Measurements from ENCODE around the gene STAU1.
"Not testable (repeated sequence)": the region's sequence is repeated elsewhere in the genome, so short reads cannot be mapped to it uniquely, and the experiment has no call there.

The STAU1 gene, protein sequence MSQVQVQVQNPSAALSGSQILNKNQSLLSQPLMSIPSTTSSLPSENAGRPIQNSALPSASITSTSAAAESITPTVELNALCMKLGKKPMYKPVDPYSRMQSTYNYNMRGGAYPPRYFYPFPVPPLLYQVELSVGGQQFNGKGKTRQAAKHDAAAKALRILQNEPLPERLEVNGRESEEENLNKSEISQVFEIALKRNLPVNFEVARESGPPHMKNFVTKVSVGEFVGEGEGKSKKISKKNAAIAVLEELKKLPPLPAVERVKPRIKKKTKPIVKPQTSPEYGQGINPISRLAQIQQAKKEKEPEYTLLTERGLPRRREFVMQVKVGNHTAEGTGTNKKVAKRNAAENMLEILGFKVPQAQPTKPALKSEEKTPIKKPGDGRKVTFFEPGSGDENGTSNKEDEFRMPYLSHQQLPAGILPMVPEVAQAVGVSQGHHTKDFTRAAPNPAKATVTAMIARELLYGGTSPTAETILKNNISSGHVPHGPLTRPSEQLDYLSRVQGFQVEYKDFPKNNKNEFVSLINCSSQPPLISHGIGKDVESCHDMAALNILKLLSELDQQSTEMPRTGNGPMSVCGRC

DNA sequence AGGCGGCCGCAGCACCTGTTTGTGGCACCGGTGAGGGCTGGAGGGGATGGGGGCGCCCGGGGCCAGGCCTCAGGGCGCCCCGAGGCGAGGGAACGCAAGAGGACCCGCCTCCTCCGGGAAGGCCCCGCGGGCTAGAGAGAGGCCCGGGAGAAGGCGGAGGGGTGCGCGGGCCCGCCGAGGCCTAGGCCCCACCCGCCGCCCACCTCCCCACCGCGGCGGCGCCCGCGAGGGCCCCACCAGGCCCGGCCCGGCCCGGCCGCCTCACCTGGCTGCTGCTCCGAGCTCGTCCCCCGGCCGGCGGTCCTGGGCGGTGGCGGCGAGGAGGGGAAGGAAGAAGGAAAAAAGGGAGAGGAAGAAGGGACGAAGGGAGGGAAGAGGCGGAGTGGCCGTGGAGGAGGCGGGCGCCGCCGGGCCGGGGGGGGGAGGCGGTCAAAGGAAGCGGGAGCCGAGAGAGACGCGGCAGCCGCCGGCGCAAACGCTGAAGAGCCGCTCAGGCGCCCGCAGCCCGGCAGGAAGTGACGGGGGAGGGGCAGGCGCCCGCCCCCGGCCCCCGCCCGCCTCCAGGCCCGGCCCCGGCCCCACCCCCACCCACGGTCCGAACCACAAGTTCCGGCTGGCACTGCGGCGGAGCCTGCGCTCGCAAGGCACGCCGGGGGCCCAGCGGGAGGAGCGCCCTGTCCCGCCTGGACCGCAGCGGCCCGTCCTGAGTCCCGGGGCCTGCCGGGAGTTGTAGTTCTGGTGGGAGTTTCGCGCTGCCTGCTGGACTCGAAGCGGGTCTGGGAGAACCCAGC lies at the start of gene STAU1:
TSS of gene STAU1 (minus strand) at position 484 of the 791 bp plus-strand sequence. CDS start 22,133 bp downstream, outside the sequence.
- peak; percentile 95 for DNase-seq (ENCODE audit: low spot score)

DNA sequence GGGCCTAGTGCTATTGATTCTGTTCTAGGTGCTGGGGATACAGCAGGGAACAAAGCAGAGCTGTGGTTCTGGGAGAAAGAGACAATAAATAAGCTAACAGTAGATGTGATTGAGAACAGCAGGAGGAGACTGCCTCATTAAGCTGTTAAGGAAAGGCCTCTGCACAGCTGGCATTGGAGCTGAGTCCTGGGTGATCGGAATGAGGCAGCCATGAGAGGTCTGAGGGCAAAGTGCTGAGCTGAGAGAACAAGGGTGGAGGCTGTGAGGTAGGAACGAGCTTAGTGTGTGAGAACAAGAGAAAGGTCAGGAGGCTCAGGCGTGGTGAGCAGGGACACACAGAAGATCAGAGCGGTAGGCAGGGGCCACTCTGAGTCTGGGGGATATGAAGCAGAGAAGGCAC lies 49.4 kb upstream of the STAU1 start:
- no peak for DNase-seq (ENCODE audit: low spot score)

DNA sequence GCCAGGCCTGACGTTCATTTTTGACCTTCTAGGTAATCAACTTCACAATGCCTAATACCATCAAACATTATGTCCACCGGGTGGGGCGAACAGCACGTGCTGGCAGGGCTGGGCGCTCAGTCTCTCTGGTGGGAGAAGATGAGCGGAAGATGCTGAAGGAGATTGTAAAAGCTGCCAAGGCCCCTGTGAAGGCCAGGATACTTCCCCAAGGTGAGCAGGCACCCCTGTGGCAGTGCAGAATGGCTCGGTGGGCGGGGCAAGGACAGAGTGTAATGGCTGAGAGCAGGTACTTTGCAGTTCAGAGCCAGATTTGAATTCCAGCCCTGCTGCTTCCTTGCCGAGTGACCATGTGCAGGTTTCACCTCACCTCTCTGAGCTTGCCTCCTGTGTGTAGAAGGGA lies 48.2 kb upstream of the STAU1 start:
- no peak for DNase-seq (ENCODE audit: low spot score)

DNA sequence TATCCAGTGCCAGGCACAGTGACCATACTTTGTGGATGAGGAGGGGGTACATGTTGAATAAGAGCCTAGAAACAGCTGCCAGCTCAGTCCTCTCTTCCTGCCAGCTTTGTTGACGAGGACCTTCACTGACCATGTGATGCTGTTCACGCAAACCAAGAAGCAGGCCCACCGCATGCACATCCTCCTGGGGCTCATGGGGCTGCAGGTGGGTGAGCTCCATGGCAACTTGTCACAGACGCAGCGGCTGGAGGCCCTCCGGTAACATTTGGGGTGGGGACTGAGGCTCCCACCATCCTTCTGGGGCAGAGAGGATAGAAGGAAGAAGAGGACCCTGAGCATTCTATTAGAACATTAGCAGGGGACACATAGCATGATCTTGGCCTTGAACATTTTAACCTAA lies 46.7 kb upstream of the STAU1 start:
- DNase-seq (ENCODE audit: low spot score): no peak

DNA sequence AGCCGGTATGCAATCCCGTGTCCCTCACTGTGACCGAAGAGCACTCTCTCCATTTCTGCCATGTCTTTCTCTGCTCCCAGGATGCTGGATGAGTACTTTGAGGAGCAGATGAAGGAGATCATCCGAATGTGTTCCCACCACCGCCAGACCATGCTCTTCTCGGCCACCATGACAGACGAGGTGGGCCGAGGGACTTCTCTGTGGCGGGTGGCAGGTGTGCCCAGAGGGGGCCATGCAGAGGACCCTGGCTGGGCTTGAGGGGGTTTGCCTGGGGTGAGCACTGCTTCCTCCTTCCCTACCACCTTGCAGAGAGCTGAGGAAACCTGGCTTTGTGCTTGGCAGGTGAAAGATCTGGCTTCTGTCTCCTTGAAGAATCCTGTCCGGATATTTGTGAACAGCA lies 45.1 kb upstream of the STAU1 start:
- no peak for DNase-seq (ENCODE audit: low spot score)

DNA sequence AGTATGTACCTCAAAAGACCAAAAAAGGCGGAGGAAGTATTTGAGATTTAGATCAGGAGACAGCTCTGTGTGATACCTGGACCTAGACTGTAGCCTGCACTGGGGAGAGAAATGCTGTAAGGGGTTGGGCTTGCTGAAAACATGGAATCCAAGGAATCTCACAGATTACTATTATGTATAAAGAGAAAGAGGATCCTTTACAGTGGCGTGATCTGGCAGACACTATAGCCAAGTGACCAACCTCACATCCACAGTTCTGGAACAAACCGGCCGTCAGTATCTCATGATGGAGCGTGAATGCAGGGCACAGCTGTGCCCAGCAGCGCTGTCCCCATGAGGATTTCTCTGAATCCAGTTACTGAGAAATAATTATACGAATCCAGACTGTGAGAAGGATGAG lies 43.3 kb upstream of the STAU1 start:
- DNase-seq (ENCODE audit: low spot score): no peak

DNA sequence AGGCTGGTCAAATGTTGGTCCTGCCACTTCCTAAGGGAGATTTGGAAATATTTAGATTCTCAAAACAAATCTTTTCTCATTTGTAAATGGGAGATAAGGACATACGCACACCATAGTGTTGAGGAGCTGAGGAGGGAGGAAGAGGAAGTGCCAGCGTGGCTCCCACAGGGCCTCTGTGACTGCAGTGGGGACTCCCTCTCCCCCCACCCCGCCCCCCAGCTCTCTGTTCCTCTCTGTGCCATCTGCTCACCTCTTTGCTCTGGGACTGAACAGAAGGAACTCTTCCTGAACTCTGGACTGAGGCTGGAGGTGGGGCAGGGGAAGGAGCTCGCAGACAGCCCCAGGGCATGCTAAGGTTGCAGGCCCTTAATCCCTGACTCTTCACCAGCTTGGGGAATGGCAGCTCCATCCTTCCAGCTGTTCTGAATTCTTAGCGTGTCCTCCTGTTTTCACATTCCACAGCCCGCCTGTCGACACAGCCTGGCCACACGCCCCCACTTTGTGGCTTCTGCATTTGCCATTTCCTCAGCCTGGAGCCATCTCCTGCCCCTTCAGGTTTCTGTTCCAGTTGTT lies 42.5 kb upstream of the STAU1 start:
- DNase-seq (ENCODE audit: low spot score): no peak

DNA sequence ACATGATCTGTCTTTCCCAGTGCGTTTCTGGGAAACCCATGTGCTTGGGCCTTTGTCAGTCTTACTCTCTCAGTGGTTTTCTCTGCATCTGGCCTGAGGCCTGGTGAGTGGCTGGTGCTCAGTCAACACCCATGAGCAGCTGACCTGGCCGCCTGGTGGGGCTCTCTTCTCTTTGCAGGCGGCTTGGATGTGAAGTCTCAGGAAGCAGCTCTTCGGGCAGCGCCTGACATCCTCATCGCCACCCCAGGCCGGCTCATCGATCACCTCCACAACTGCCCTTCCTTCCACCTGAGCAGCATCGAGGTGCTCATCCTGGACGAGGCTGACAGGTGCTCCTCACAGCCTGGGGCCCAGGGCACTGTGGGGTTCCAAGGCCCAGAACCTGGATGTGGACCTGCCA lies 41.9 kb upstream of the STAU1 start:
- DNase-seq (ENCODE audit: low spot score): no peak

DNA sequence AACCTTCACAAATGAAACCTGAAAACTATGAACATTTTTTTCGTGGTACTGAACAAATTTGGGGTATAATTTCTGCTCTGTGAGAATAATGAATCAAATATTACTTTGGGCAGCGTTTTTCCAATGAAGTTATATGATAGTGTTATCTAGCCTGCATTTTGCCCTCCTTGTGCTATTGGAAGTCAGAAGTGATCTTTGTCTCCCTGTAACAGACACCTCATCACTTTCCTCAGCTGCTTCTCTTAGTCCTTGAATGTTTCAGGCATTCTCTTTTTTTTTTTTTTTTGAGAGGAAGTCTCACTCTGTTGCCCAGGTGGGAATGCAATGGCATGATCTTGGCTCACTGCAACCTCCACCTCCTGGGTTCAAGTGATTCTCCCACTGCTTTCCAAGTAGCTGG lies 41.2 kb upstream of the STAU1 start:
- no peak for DNase-seq (ENCODE audit: low spot score)

DNA sequence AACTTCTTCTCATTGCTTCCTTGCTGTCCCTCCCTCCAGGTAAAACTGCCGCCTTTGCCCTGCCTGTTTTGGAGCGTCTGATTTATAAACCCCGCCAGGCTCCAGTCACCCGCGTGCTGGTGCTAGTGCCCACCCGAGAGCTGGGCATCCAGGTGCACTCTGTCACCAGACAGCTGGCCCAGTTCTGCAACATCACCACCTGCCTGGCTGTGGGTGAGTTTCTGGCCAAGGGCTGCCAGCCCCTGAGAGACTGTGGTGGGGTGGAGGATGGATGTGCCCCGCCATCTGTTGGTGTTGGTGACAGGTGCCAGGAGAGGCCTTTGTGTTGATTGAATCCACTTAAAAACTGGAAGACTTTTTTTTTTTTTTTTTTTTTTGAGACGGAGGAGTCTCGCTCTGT lies 40.5 kb upstream of the STAU1 start:
- no peak for DNase-seq (ENCODE audit: low spot score)

DNA sequence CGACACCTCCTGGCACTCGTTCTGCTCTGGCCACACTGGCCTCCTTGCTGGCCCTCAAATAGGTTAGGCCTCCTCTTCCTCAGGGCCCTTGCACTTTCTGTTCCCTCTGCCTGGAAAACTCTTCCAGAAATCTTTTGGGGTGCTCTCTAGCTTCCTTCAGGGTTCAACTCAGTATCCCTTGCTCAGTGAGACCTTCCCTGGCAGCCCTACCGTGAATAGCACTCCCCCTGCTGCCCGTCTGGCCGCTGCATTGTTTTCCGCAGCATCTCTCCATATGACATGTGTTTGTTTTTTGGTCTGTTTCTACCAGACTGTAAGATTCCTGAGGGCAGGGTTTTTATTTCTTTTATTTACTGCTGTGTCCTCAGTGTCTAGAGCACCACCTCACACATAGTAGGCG lies 37.8 kb upstream of the STAU1 start:
- no peak for DNase-seq (ENCODE audit: low spot score)

DNA sequence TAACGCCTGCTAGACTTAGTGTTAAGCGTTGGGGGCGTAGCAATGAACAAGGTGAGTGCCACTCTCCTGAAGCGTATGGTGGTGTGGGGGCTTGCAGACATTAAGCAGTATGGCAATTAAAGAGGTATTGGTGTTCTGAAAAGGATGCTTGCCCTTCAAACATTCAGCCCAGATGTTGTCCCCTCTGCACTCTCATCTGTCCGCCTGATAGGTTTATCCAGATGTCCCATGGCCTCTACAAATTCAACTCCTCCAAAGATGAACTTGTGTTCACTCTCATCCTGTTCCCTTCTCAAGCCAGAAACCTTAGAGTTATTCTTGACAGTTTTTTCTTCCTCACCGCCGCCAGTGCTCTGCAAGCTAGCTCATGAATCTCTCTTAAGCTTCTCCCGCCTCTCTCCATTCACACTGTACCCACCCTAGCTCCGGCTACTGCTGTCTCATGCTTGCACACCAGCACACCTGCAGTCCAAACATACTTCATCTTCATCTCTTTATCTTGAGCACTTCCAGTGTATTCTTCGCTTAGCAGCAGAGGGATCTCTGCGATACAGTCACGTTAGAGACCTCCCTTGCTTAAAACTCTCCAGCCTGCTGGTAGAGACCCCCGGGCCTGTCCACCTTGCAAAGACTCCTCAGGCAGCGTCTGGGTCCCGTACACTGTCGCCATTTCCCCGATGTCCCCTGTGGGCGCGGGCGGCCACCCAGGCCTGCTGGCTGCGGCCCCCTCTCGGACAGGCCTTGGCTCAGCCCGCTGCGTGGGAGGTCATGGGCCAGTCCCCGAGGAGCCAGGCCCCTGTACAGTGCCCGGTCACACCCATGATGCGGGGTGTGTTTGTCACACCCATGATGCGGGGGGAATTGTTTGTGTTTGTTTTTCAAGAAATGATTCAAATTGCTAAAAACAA lies 32.0 kb upstream of the STAU1 start:
- no peak for DNase-seq (ENCODE audit: low spot score)

DNA sequence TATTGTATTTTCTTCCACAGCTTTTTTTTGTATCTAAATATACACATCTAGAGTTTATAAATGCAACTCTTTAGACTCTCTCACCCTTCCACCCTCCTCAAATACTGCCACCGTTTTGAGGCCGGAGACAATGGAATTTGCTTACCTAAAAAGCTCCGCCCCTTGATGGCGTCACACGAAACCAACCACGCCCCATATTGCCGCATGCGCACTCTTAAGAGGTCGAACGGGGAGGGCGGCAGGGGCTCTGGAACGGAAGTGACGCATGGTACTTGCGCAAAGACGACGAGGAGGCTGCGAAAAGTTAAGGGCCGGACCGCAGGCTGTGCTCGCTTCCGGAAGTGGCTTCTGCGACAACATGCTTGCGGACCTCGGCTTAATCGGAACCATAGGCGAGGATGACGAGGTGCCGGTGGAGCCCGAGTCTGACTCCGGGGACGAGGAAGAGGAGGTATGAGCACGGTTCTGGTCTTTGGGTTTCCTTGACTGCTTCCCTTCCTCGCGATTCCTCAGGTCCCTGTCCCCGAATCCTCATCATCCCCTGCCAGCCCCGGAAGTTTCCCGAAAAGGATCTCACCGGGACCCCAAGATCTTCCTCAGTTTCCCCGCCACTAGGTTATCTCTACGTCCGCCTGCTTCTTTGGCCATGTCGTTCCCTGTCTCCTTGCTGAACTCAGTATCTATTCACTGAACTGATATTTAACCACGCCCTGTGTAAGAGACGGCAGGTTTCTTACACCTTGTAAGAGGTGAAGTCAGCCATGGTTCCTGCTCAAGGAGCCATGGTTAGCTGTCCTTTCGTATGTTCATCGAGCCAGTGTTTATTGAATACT lies 31.2 kb upstream of the STAU1 start, which contains the start of gene DDX27:
TSS of gene DDX27 (plus strand) at position 326 of the 833 bp plus-strand sequence. CDS start at position 359, 33 bp downstream.
- peak; percentile 99 for DNase-seq (ENCODE audit: low spot score)

DNA sequence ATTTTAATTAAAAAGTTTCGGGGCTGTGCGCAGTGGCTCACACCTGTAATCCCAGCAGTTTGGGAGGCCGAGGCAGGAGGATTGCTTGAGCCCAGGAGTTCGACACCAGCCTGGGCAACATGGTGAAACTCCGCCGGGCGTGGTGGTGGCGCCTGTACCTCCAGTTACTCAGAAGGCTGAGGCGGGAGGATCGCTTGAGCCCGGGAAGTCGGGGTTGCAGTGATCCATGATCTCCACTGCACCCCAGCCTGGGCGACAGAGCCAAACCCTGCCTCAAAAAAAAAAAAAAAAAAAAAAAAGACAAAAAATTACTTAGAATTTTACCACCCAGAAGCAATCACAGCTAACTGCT lies 30.6 kb upstream of the STAU1 start:
- DNase-seq (ENCODE audit: low spot score): not testable (repeated sequence)

DNA sequence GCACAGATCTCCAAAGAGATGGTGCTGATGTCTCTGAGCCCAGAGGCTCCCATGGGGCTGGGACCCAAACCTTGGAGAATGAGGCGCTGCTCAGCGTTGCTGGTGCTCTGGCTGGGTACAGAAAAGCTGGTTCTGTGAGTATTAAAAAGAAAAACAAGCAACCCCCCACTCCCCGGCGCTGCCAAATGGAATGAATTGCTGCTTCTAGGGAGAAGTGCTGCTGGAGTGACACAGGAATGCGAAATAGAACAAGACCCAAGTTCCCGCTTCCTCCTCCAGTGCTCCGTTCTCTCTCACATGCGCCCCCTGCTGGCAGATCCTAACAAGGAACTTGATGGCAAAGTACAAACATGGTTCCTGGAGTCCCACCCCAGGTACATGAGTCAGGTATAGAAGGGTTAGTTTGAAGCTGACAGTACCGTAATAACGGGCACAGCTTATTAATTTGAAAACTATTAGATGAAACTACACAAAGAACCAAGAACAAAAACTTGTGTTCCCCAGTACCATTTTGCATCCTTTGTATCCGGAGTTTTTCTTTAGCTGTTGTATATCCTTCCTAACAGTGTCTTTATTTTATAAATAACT lies 29.0 kb upstream of the STAU1 start:
- DNase-seq (ENCODE audit: low spot score): peak; percentile 91

DNA sequence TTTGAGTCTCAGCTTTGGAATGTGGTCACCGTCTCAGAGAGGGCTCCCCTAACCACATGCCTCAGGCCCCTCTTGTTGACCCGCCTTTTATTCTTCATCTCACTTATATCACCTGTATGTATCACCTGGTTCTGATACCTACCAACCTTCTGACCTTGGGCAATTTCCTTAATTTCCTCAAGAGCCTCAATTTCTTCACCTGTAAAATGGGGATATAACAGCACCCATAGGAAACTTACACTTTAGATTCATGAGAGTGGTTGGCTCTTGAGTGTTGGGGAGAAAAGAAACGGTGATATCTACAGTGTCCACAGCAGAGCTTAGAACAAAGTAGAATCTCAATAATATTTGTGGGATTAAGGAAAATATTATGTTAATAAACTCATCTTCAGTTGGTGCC lies 27.1 kb upstream of the STAU1 start:
- DNase-seq (ENCODE audit: low spot score): no peak

DNA sequence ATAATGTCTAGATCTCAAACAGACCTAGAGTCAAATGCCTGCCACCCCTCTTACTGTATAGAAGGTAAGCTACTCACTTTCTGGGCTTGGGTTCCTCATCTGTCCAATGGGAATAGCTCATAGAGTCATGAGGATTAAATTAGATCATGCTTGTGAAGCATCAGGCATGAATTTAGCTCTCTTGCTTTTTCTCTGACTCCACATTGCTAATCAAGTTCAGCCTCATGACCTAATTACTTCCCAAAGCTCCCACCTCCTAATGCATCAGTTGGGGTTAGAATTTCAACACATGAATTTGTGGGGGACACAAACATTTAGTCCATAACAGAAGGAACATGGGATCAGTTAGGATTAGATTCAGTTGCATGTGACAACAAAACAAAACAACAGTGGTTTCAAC lies 26.4 kb upstream of the STAU1 start:
- no peak for DNase-seq (ENCODE audit: low spot score)

DNA sequence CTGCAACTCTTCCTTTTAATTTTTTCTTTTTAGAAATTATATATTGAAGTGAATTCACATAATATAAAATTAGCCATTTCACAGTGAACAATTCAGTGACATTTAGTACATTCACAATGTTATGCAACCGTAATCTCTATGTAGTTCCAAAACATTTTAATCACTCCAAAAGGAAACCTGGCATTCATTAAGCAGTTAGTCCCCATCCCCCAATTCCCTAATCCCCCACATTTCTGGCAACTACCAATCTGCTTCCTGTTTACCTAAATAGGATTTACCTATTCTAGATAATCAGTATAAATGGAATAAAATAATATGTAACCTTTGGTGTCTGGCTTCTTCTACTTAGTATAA lies 22.6 kb upstream of the STAU1 start:
- no peak for DNase-seq (ENCODE audit: low spot score)

DNA sequence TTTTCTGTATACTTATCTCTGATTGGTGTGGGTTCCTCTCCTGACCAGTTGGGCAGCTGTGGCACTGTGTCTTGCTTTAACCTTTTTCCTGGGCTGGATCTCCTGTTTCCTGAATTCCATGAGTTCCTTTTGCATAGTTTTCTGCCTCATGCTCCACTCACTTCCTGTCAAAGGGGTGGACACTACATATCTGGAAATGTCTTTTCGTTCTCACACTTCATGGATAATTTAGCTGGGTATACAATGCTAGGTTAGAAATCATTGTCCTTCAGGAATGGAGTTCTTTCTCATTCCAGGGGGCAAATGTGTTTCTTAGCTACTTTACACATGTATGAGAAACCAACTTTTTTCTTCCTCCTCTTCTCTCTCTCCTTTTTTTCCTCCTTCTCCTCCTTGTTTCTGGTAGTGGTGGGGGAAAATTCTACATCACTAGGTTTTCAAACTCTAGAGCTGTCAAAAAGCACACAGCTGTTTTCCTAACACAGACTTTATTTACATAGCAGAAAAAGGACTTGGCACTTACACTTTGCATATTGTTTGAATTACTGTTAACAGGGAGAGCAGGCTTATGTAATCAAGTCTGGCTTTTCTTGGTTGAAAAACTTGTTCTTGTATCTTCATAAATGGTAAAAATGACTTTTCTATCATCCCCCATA lies 22.1 kb upstream of the STAU1 start:
- no peak for DNase-seq (ENCODE audit: low spot score)

DNA sequence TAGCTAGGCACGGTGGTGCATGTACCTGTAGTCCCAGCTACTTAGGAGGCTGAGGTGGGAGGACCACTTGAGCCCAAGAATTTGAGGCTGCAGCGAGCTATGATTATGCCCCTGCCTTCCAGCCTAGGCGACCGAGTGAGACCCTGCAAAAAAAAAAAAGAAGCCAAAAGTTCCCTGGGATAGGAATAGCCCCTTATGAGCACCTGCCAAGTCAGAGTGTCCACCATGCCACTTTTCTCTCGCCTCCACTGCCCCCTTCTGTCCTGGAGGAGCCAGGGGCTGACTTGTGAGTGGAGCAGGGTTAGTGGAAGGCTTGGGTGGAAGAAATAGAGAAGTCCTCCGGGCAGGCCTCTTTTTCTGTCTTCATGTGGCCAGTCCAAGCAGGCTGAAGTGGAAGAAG lies 18.9 kb upstream of the STAU1 start:
- DNase-seq (ENCODE audit: low spot score): peak; percentile 48
